OCI-LY1 (cell line): ENCODE results near the gene COLGALT1.

ENCODE experiments used
- H2AFZ ChIP-seq: fragments of 200-600 bp; sonication (generic), shearing (Covaris generic); 2 replicates; pipeline ENCODE4 v1.6.0; 2014; ENCODE audit warnings: antibody characterized with exemption, mild to moderate bottlenecking, low read length
- H3F3A ChIP-seq: fragments of 200-600 bp; sonication (generic), shearing (Covaris generic); 2 replicates; pipeline ENCODE4 v1.6.0; 2014; ENCODE audit warnings: mild to moderate bottlenecking, antibody characterized with exemption, low read length, moderate library complexity; ENCODE audit not compliant: insufficient read depth
- H3K27ac ChIP-seq: fragments of 200-600 bp; sonication (generic); 2 replicates; pipeline ENCODE4 v1.5.1; 2014; ENCODE audit warnings: low read length, mixed run types, mild to moderate bottlenecking, low read depth; ENCODE audit not compliant: poor library complexity, severe bottlenecking
- H3K27me3 ChIP-seq: fragments of 200-600 bp; sonication (generic); 2 replicates; pipeline ENCODE4 v1.6.0; 2014; ENCODE audit warnings: antibody characterized with exemption, mild to moderate bottlenecking, low read length, moderate library complexity; ENCODE audit not compliant: insufficient read depth
- H3K36me3 ChIP-seq: fragments of 200-600 bp; sonication (generic); 2 replicates; pipeline ENCODE4 v1.6.1; 2014; ENCODE audit warnings: mild to moderate bottlenecking, antibody characterized with exemption, low read length, moderate library complexity, mixed read lengths; ENCODE audit not compliant: insufficient read depth
- H3K4me1 ChIP-seq: fragments of 200-600 bp; sonication (generic); 2 replicates; pipeline ENCODE4 v1.5.1; 2014; ENCODE audit warnings: mild to moderate bottlenecking, low read length, moderate library complexity; ENCODE audit not compliant: insufficient read depth, severe bottlenecking
- H3K4me2 ChIP-seq: fragments of 200-600 bp; sonication (generic), shearing (Covaris generic); 2 replicates; pipeline ENCODE4 v1.6.1; 2014; ENCODE audit warnings: low read length
- H3K4me3 ChIP-seq: fragments of 200-600 bp; sonication (generic); 2 replicates; pipeline ENCODE4 v1.5.1; 2014; ENCODE audit warnings: low read length, low read depth, mild to moderate bottlenecking, mixed read lengths; ENCODE audit not compliant: poor library complexity, severe bottlenecking
- H3K79me2 ChIP-seq: fragments of 200-600 bp; shearing (Covaris generic); 2 replicates; pipeline ENCODE4 v1.6.1; 2016; ENCODE audit warnings: mixed run types, low read length, mixed read lengths; ENCODE audit not compliant: insufficient read depth
- H3K9ac ChIP-seq: fragments of 200-600 bp; sonication (generic), shearing (Covaris generic); 2 replicates; pipeline ENCODE4 v1.6.1; 2014; ENCODE audit warnings: mild to moderate bottlenecking, low read length, mixed read lengths
- H3K9me2 ChIP-seq: fragments of 200-600 bp; sonication (generic), shearing (Covaris generic); 2 replicates; pipeline ENCODE4 v1.6.1; 2014; ENCODE audit warnings: low read depth, mild to moderate bottlenecking, low read length, mixed read lengths
- H3K9me3 ChIP-seq: fragments of 200-600 bp; shearing (Covaris generic); 2 replicates; pipeline ENCODE4 v1.6.1; 2014; ENCODE audit warnings: low read length, mixed read lengths
- H4K20me1 ChIP-seq: fragments of 200-600 bp; sonication (generic), shearing (Covaris generic); 2 replicates; pipeline ENCODE4 v1.6.0; 2016; ENCODE audit warnings: mild to moderate bottlenecking, low read length; ENCODE audit not compliant: insufficient read depth
- CTCF ChIP-seq: fragments of 200-600 bp; sonication (generic), shearing (Covaris generic); IDR thresholded peaks from 2 replicates; pipeline ENCODE4 v1.5.1; 2017; ENCODE audit warnings: mild to moderate bottlenecking, antibody characterized with exemption, low read length, moderate library complexity, mixed read lengths
- EZH2 ChIP-seq: fragments of 200-600 bp; sonication (generic), shearing (Covaris generic); IDR thresholded peaks from 2 replicates; pipeline ENCODE4 v1.8.0; 2017; ENCODE audit warnings: borderline replicate concordance, mixed run types, mild to moderate bottlenecking, antibody characterized with exemption, low read length, moderate library complexity, mixed read lengths

COLGALT1 gene

GRCh38 chr19:17605761-17606589 lies 50.5 kb downstream of the COLGALT1 start:
- Histone ChIP-seq H3F3A (no peaks in the 10 kb centered on the region), H3K4me1 (peaks cover 14% of the 10 kb centered on the region), H3K4me2 (peak overlapping the region; percentile 73), H3K4me3 (peak overlapping the region; percentile 60), H3K9me2 (no peaks in the 10 kb centered on the region), H3K79me2 (no peaks in the 10 kb centered on the region), H4K20me1 (no peaks in the 10 kb centered on the region), H3K27ac (peak overlapping the region; percentile 68), H2AFZ (no peak overlapping the region), H3K36me3 (no peaks in the 10 kb centered on the region), H3K9ac (peak overlapping the region; percentile 62), H3K27me3 (no peaks in the 10 kb centered on the region; the same call in 1 of the 2 replicates), H3K9me3 (no peaks in the 10 kb centered on the region)
- TF ChIP-seq EZH2: no peak
- peak; percentile 60 for TF ChIP-seq CTCF

GRCh38 chr19:17606590-17607185 lies 51.2 kb downstream of the COLGALT1 start:
- no peaks in the 10 kb centered on the region for H3K36me3 ChIP-seq
- H2AFZ ChIP-seq: no peak overlapping the region
- no peaks in the 10 kb centered on the region for H3K9me3 ChIP-seq
- no peak; the same call in 1 of the 2 replicates for TF ChIP-seq CTCF
- no peak for TF ChIP-seq EZH2
- H3K4me2 ChIP-seq: peak overlapping the region; percentile 73
- H3K9ac ChIP-seq: no peak overlapping the region; the same call in 1 of the 2 replicates
- H3K27me3 ChIP-seq: no peaks in the 10 kb centered on the region; the same call in 1 of the 2 replicates
- H4K20me1 ChIP-seq: no peaks in the 10 kb centered on the region
- H3K79me2 ChIP-seq: no peaks in the 10 kb centered on the region
- H3K4me1 ChIP-seq: peaks cover 14% of the 10 kb centered on the region
- H3F3A ChIP-seq: no peaks in the 10 kb centered on the region
- H3K9me2 ChIP-seq: no peaks in the 10 kb centered on the region
- H3K4me3 ChIP-seq: peak overlapping the region; percentile 60
- no peak overlapping the region for H3K27ac ChIP-seq

GRCh38 chr19:17607936-17608335 lies 52.5 kb downstream of the COLGALT1 start:
- Histone ChIP-seq H3K4me1 (peaks cover 14% of the 10 kb centered on the region), H3K27me3 (no peaks in the 10 kb centered on the region), H3F3A (no peaks in the 10 kb centered on the region), H3K79me2 (no peaks in the 10 kb centered on the region), H3K4me2 (no peak overlapping the region), H3K27ac (no peak overlapping the region), H3K9ac (no peak overlapping the region), H2AFZ (no peak overlapping the region), H4K20me1 (no peaks in the 10 kb centered on the region), H3K4me3 (no peak overlapping the region), H3K36me3 (no peaks in the 10 kb centered on the region), H3K9me2 (no peaks in the 10 kb centered on the region), H3K9me3 (no peaks in the 10 kb centered on the region)
- TF ChIP-seq CTCF: no peak
- TF ChIP-seq EZH2: no peak
